Stimulated activated CD8-positive, alpha-beta memory T cell treated with anti-CD3 and anti-CD28 coated beads, Interleukin-7, amount 100 ng/mL, for 24 hours (primary cell): Measurements from ENCODE around the gene HIBADH.
"Not testable (repeated sequence)": the region's sequence is repeated elsewhere in the genome, so short reads cannot be mapped to it uniquely, and the experiment has no call there.

Source experiments
- DNase-seq: peaks from one replicate; pipeline ENCODE4 v3.0.0-alpha.2; 2020; ENCODE audit warnings: low read depth

Gene HIBADH

GRCh38 chr7:27678617-27679260, 16.1 kb upstream of the HIBADH start:
- DNase-seq: no peak

DNA sequence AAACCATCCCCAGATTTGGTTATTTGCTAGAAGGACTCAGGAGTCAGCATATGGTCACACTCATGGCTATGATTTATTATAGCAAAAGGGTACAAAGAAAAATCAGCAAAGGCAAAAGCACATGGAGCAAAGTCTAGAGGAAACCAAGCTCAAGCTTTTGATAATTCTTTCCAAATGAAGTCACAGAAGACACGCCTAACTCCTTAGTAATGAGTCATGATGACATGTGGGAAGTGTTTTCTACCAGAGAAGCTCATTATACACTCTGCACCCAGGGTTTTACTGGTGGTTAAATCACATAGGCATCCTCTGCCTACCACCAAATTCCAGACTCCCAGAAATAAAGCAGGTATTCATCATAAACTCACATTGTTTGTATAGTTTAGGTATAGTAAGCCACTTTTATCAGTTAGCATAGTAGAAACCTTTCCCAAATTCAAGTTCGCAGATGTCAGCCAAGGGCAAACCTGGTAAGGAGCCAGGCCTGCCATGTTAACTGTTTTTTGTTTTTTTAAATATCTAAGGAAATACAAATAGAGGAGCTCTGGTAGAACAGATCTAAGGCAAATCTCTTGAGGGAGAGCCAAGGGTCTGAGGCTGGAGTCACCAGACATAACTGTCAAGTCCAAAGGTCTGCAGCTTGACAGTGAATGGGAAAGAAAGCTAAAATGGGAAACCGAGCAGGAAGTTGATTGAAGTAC, 15.4 kb upstream of the HIBADH start:
- DNase-seq: no peak

- DNase-seq: not testable (repeated sequence)
Observed at GRCh38 chr7:27674126-27674525, 11.4 kb upstream of the HIBADH start.

GRCh38 chr7:27671675-27672074, 9.0 kb upstream of the HIBADH start:
- no peak for DNase-seq

GRCh38 chr7:27670676-27671075, 8.0 kb upstream of the HIBADH start:
- DNase-seq: no peak

DNA sequence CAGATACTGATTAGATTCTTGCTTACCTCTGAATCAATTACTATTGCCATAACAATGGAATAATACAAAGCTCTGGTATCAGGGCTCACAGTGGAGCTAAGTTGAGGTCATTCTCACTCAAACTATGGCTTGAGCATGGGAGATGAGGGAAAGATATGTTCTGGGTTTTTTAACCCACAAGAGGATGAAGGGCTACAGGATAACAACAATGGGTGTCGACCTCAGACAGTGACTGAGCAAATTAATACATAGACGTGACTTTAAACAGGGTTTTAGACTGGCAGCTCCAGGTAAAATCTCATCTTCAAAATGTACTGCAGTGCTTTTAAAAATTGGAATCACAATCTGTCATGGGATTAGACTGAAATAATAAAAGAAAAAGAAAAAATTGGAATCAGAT, 7.5 kb upstream of the HIBADH start:
- DNase-seq: no peak

DNA sequence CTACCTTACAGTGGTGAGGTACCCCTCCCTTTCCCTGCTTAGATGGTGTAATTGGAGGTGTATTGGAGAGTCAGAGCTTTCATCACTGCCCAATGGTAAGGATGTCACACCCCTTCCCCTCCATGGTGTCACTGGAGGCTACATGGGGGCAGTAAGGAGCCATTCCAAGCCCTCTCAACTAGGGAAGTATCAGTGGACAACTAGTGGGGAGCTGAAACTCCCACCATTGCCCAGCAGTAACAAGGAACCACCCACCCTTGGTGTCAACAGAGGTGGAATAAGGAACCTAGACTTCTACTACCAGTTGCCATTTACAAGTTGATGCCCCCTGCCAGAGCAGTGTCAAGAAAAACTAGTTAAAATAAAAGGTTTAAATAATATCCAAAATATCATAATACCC, 2.8 kb upstream of the HIBADH start:
- no peak for DNase-seq

GRCh38 chr7:27663989-27664331, 1.3 kb upstream of the HIBADH start:
- no peak for DNase-seq

DNA sequence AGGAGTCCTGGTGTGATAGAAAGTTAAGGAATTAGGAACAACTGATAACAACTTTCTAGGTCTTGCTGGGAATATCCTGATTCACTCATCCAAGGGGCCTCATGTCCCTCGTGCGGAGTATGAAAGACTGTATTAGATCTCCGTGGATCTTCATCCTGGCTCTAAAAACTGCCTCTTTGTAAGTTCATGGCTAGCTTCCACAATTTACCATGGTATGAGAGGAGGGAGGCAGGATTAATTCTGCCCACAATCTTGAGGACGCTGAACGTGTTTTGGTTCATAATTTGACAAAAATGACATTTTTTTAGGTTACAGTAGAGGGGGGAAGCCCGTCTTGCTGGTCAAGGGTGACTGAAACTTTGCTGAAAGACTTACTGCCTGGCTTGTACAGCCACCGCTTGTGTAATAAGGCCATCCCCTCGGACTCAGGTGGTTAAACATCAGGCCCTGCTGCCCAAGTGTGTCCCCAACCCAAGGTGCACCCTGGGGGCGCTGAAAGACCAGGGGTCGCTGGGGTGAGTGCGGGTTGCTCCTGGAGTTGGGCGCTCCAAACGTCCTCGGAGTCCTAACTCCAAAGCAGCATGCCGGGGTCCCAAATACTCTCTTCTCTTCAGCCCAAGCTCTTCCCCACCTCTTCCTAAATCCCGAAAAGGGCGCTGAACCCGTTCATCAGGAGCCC, 733 bp downstream of the HIBADH start:
- no peak for DNase-seq

GRCh38 chr7:27656724-27657123, 6.0 kb downstream of the HIBADH start:
- DNase-seq: no peak

GRCh38 chr7:27655184-27655583, 7.5 kb downstream of the HIBADH start:
- no peak for DNase-seq

- no peak for DNase-seq
Observed at GRCh38 chr7:27652518-27652917, 10.2 kb downstream of the HIBADH start.

- DNase-seq: no peak
Observed at GRCh38 chr7:27651702-27652101, 11.0 kb downstream of the HIBADH start.

- DNase-seq: no peak
Observed at GRCh38 chr7:27650283-27650682, 12.4 kb downstream of the HIBADH start.

DNA sequence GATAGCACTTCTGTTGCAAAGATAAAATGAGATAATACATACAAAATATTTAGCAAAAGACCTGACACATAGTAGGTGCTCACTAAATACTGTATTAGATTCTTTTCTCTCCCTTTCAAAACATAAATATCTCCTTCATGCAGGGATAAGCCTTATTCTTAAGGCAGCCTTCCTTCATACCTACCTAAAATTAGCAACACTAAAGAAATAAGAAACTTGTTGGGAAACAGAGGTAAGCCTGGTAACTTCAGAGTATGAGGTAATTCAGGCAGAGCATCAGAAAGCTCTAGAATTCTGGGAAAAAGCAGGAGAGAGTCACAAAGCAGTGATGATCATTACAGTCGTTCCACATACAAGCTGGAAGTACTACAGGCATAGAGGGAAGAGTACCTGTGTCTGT, 15.2 kb downstream of the HIBADH start:
- no peak for DNase-seq

- no peak for DNase-seq
Observed at GRCh38 chr7:27647046-27647445, 15.6 kb downstream of the HIBADH start.

- no peak for DNase-seq
Observed at GRCh38 chr7:27642271-27642670, 20.4 kb downstream of the HIBADH start.

DNA sequence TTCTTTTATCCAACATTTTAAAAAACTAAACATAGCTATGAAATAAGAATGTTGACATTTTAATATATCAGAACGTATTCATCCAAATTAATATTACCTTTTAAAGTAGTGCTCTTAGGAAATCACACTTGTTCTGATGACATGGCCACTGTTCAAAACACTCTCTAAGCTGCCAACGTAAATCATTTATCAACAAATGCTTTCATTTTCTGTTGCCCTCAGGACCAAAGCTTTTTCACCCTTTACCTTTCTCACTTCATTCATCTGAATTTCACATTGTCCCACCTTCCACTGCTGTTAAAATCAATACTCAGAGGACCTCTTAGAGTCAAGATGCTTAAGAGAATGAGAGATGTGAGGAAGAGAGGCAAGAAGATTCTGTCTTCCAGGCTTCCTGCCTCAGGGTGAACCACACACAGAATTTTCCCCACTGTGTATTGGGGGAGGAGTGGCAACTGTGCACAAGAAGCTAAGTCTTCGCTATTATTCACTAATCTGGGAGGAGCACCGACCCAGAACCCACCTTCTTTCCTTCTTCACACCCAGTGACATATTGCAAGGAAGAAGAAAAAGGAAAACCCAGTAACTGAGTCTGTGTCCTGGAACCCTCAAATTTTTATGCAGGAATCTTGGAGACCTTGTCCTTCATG, 21.0 kb downstream of the HIBADH start:
- DNase-seq: no peak

DNA sequence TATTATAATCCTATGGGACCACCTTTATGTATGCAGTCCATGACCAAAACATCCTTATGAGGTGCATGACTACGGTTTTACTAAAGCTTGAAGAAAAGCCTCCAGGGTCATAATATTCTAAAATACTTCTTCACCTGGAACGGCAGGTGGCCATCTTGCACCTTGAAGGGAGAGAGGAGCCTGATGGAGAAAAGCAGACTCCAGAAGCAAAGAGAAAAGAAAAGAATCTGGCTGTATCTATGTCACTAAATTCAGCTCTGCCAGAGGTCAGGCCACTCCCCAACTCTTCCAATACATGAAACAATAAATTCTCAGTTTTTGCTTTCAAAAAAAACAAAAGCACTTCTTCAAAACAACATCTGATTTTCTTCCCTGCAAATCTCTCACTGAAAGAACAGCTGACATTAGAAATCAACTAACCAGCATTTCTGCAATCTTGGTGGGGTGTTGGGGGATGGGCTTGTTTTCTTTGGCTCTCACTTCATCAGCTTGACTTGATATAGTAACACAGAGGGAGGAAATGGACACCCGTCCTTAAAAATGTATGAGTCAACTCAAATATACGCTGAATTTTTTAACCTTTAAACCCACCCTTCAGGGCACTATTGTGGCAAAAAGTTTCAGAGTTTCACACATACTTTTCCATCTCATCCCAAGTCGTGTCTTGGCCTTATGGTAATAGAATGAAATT, 21.7 kb downstream of the HIBADH start:
- DNase-seq: no peak

DNA sequence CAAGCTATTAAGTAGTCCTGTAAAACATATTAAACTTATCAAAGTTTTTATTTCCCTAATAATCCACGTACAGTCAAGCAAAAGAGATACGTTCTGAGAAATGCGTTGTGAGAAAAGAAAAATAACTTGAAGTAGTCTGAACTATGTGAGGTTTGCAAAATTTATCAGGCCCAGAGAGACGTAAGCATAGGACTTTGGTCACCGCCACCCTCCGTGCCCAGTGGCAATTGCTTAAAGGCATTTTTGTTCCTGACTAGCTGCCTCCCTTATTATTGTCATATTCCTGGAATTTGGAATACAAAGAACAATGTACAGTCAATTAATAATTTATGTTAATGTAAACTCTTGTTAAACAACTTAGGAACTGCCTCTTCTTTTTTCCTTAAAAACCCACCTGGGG, 22.8 kb downstream of the HIBADH start:
- no peak for DNase-seq

- DNase-seq: not testable (repeated sequence)
Observed at GRCh38 chr7:27639048-27639447, 23.6 kb downstream of the HIBADH start.

GRCh38 chr7:27636326-27637006, 26.2 kb downstream of the HIBADH start:
- DNase-seq: no peak
